Astrocyte of the cerebellum (primary cell): ENCODE results near the gene TMPRSS3.

Experiments
- DNase-seq: peaks from one replicate; pipeline ENCODE4 v3.0.0-alpha.2; 2011; ENCODE audit warnings: low read depth
- H3K4me3 ChIP-seq: 2 replicates; pipeline ENCODE4 v1.5.1; 2011; ENCODE audit warnings: mild to moderate bottlenecking, low read depth, low read length, moderate library complexity
- CTCF ChIP-seq: IDR thresholded peaks from 2 replicates; pipeline ENCODE4 v1.5.1; 2012; ENCODE audit warnings: low read length, low read depth, moderate library complexity, mild to moderate bottlenecking; ENCODE audit errors: missing control alignments
- in situ Hi-C: cut with HindIII; loops from 2 replicates; pipeline ENCODE4 v1.10.0; 2017; ENCODE audit warnings: low sequenced_read_pairs

Gene TMPRSS3

GRCh38 chr21:42387164-42387563 is 8.7 kb downstream of the TMPRSS3 start:
- in situ Hi-C loops = no loop called here
- H3K4me3 ChIP-seq = no peak overlapping the region
- no peak for DNase-seq
- TF ChIP-seq CTCF = no peak

- no peak overlapping the region for H3K4me3 ChIP-seq
- DNase-seq = no peak
- in situ Hi-C loops = no loop called here
- no peak for TF ChIP-seq CTCF
These were observed 9.7 kb downstream of the TMPRSS3 start for GRCh38 chr21:42386034-42386591.

- in situ Hi-C loops = no loop called here
- H3K4me3 ChIP-seq = no peak overlapping the region
- DNase-seq = no peak
- no peak for TF ChIP-seq CTCF
These were observed 10.2 kb downstream of the TMPRSS3 start for GRCh38 chr21:42385619-42386018.

- TF ChIP-seq CTCF = no peak
- no peak overlapping the region for H3K4me3 ChIP-seq
- in situ Hi-C loops = no loop called here
- DNase-seq = no peak
These were observed 10.9 kb downstream of the TMPRSS3 start for GRCh38 chr21:42384989-42385388.

GRCh38 chr21:42384156-42384945 is 11.5 kb downstream of the TMPRSS3 start:
- DNase-seq = no peak
- TF ChIP-seq CTCF = no peak

GRCh38 chr21:42383331-42383730 is 12.5 kb downstream of the TMPRSS3 start:
- DNase-seq = no peak
- no peak for TF ChIP-seq CTCF

More at GRCh38 chr21:42384156-42384945, 11.5 kb downstream of the TMPRSS3 start:
- H3K4me3 ChIP-seq = no peak overlapping the region
- in situ Hi-C loops = no loop called here

More at GRCh38 chr21:42383331-42383730, 12.5 kb downstream of the TMPRSS3 start:
- in situ Hi-C loops = no loop called here
- H3K4me3 ChIP-seq = no peak overlapping the region
